CD1c-positive myeloid dendritic cell (primary cell): Measurements from ENCODE around the gene DYSF.
"Not testable (repeated sequence)": the region's sequence is repeated elsewhere in the genome, so short reads cannot be mapped to it uniquely, and the experiment has no call there.

Experiments
- DNase-seq: peaks from one replicate; pipeline ENCODE4 v3.0.0-alpha.2; 2016; ENCODE audit errors: extremely low spot score

The DYSF gene

GRCh38 chr2:71646028-71646427 is 192.7 kb downstream of the DYSF start:
- no peak for DNase-seq

- no peak for DNase-seq
Observed at GRCh38 chr2:71647356-71647755, 194.0 kb downstream of the DYSF start.

- no peak for DNase-seq
Observed at GRCh38 chr2:71655498-71655897, 202.1 kb downstream of the DYSF start.

GRCh38 chr2:71658256-71658655 is 204.9 kb downstream of the DYSF start:
- not testable (repeated sequence) for DNase-seq

GRCh38 chr2:71658771-71659170 is 205.4 kb downstream of the DYSF start:
- no peak for DNase-seq

GRCh38 chr2:71659868-71660518 is 206.6 kb downstream of the DYSF start:
- DNase-seq: no peak

GRCh38 chr2:71661782-71662181 is 208.4 kb downstream of the DYSF start:
- no peak for DNase-seq

GRCh38 chr2:71662665-71663394 is 209.5 kb downstream of the DYSF start:
- DNase-seq: no peak

- DNase-seq: no peak
Observed at GRCh38 chr2:71664161-71664560, 210.8 kb downstream of the DYSF start.

GRCh38 chr2:71665168-71666093 is 212.1 kb downstream of the DYSF start:
- DNase-seq: no peak

- DNase-seq: no peak
Observed at GRCh38 chr2:71666094-71666474, 212.7 kb downstream of the DYSF start.

- DNase-seq: no peak
Observed at GRCh38 chr2:71667256-71668182, 214.2 kb downstream of the DYSF start.

GRCh38 chr2:71668326-71669057 is 215.1 kb downstream of the DYSF start:
- no peak for DNase-seq

- no peak for DNase-seq
Observed at GRCh38 chr2:71669058-71669456, 215.7 kb downstream of the DYSF start.

- no peak for DNase-seq
Observed at GRCh38 chr2:71669628-71670429, 216.5 kb downstream of the DYSF start.

GRCh38 chr2:71670430-71670795 is 217.1 kb downstream of the DYSF start:
- no peak for DNase-seq

GRCh38 chr2:71671203-71671854 is 218.0 kb downstream of the DYSF start:
- no peak for DNase-seq

- DNase-seq: no peak
Observed at GRCh38 chr2:71671895-71672825, 218.8 kb downstream of the DYSF start.
